NCI-H1930 (cell line): Measurements from ENCODE around the gene RELA.

ENCODE experiments used
- DNase-seq, 2 experiments: peaks; one replicate each; lab custom pipeline; 2025; lab: John Stamatoyannopoulos, UW

Gene RELA

DNA sequence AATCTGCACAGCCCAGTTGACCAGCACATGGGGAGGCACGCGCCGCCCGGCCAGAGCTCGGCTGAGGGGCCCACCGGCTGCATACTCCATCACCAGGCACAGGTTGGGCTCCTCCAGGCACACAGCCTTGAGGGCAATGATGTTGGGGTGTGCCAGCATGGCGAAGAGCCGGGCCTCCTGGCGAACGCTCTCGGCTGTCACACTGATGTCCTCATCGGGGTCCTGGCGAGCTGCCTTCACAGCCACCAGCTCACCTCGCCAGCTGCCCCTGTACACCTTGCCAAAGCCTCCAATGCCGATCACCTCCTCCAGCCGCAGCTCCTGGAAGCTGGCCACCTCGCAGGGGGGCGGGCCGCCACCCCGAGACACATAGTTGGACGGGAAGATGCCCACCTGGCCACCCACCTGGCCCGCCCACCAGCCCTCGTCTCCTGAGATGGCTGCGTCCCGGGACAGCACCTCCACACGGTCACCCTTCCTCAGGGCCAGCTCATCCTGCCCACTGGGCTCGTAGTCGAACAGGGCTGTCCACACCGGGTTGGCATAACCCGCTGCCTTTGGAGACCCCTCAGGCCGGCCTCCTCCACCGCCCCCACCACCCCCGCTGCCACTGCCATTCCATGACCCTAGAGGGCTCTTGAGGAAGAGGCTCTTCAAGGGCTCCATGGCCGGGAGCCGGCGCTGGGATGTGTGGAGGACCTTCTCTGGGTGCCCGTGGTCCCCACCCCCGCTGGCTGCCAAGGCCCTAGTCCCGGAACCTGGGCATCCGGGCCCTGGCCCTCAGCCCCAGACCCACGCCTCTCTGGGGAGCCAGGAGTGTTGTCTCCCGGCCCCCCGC is 49.4 kb downstream of the RELA start:
- no peak for DNase-seq

DNA sequence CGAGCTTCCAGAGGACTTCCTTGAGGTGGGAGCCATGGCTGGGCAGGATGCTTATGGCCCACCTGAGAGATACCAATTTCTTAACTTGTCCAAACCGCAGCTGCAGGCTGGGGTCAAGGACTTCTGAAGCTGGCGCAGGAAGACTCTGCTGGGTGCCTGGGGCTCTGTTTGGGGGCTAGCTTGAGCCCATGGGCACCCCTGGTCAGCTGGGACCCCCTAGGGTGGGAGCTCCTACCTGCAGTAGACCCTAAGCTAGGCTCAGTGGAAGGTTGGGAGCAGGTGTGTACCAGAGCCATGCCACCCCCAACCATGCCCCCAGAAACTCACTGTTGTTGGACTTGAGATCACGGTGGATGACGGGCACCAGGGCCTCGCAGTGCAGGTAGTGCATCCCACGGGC is 50.0 kb downstream of the RELA start:
- no peak for DNase-seq

DNA sequence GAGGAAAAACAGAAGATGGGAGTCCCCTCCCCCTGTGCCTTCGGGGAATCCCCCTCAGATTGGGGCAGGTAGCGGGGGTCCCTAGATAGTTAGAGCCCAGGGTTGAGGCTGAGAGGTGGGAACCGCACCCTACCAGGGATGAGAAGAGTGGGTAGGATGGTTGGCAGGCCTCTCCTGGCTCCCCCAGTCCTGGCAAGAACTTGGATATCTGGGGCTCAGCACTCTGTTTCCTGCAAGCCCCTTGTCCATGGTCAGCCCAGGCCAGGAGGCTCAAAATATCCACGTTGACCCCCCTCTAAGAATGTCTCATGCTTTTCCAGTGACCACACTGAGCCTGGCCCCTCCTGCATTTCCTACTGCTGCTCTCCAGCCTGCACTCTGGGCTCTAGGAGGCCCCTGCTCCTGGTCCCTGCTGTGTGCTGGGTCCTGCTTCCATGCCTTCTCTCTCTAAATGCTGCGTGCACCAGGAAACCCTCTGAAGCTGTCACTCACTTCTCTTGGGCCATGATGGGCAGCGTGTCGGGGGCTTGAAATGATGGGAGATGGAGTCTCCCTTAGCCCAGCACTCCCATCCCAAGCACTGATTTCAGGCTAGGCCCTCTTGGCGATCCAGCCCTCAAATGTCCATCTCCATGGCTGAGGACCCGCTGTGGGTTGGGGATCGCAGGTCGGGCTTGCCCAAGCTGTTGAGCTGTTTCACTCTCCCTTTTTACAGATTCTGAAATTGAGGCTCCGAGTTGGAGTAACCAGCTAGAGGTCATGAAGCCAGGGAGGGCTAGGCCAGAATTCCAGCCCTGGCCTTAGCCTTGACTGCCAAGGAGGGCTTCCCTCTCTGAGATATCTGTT is 50.7 kb downstream of the RELA start:
- no peak for DNase-seq

DNA sequence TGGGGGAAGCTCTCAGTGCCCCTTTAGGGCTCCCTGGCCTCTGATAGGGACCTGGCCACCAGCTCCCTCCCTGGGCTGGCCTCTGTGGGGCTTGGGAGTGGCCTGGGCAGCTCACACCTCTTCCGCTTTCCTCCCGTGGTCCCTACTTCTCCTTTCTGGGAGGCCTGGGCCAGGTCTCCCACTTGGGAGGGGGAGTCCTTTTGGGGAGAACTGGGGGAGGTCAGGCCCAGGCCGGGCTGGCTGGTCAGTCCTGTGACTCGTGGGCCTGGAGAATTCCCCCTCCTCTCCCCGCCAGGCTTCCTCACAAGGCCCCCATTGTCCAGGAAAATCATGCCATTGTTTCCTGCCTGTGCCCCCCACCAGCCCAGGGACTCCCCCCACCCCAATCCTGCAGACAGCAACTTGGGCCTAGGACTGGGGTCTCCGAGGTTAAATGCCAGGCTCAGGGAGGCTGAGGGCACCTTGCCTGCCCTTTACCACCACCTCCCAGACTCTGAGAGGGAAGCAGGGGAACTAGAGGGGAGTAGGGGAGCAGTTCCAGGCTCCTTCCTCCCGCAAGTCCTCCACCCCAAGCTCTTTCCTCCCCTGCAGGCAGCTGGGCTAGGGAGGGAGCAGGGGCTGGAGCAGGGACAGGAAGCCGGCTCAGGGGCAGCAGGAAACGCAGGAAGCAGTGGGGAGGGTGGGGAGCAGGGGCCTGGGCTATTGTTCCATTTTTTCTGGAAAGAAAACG is 51.5 kb downstream of the RELA start:
- DNase-seq = no peak

DNA sequence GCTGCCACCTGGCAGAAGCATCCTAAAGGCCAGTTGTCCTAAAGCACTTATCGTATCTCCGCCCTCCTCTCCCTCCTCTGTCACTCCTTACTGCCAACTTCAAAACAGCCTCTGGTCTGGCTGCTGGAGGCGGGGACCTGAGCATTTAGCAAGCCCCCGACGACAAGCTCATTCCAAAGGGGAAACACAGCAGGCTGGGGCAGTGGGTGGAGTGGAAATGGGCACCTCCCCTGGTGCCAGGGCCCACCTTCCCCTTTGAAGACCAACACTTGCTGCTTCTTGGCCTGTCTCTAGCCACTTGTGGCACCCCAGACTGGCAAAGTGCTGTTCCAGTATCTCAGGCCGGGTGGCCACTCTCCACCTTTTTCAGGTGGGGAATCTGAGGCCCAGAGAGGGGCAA is 52.3 kb downstream of the RELA start:
- no peak for DNase-seq

GRCh38 chr11:65609665-65610064 is 53.1 kb downstream of the RELA start:
- no peak for DNase-seq

GRCh38 chr11:65609229-65609628 is 53.5 kb downstream of the RELA start:
- DNase-seq = no peak

- DNase-seq = no peak
Observed at GRCh38 chr11:65607614-65608426, 54.9 kb downstream of the RELA start.

DNA sequence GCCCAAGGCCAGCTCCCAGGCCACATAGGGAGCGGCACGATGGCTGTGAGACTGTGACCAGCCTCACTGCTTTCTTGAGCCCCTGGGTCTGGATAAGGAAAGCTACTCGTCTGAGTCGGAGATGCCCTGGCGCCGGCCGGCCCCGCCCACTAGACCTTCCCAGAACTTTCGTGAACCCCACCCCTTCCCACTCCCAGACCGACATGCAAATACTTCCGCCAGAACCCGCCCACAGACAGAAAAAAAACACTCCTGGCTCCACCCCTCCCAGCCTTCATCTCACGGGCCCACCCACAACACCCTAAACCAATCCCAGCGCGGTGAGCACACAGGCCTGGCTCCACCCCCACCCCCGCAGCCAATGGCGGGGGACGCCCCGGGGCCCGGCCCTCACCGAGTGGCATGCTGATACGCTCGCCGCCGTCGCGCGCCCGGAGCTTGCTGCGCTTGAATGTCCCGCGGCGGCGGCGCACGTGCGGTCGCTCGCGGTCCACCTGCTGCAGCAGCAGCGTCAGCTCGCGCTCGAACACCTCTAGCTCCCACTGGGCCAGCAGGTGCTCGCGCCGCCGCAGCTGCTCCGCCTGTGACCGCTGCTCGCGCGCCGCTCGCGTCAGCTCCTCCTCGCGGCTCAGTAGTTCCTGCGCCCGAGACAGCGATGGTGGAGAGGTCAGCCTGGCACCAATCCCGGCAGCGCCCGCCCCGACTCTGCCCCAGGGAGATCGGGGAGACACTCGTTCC is 55.7 kb downstream of the RELA start:
- peak; percentile 50 to 64 for DNase-seq

- DNase-seq = no peak
Observed at GRCh38 chr11:65604258-65604657, 58.5 kb downstream of the RELA start.
